OCI-LY7 (cell line): ENCODE results near the gene SUMF2. TPM values are rescaled to one million over a fixed set of nuclear protein-coding genes. Genes with fewer than 3 reads are reported as not detected.
"Not testable (repeated sequence)": the region's sequence is repeated elsewhere in the genome, so short reads cannot be mapped to it uniquely, and the experiment has no call there.

Source experiments
- BruUV-seq: library from RNA; stranded (reverse); fragments of 400-500 nt; replicated peaks from 2 replicates; lab custom pipeline; 2021; lab: Mats Ljungman, UMichigan
- CTCF ChIA-PET: fragments of 300-600 bp; sonication (Branson Sonifier 250); formaldehyde crosslinking; loops from one replicate; lab custom pipeline; 2022; ENCODE audit warnings: antibody characterized with exemption; ENCODE audit not compliant: unreplicated experiment; lab: Charles Lee
- POLR2A ChIA-PET: fragments of 300-600 bp; sonication (Branson Sonifier 250); formaldehyde crosslinking; loops from one replicate; lab custom pipeline; 2022; ENCODE audit warnings: antibody characterized with exemption; lab: Charles Lee
- DNase-seq: peaks from one replicate; pipeline ENCODE4 v3.0.0-alpha.2; 2015; ENCODE audit warnings: low spot score
- H2AFZ ChIP-seq: fragments of 200-600 bp; sonication (generic), shearing (Covaris generic); 2 replicates; pipeline ENCODE4 v1.6.1; 2014; ENCODE audit warnings: mild to moderate bottlenecking, antibody characterized with exemption, low read length, moderate library complexity
- H3K27ac ChIP-seq: fragments of 200-600 bp; sonication (generic); 2 replicates; pipeline ENCODE4 v1.5.1; 2014; ENCODE audit warnings: mixed run types, low read depth, mild to moderate bottlenecking, moderate library complexity, low read length, inconsistent platforms; ENCODE audit not compliant: poor library complexity, severe bottlenecking
- H3K36me3 ChIP-seq: fragments of 200-600 bp; sonication (generic); 2 replicates; pipeline ENCODE4 v1.6.1; 2014; ENCODE audit warnings: mild to moderate bottlenecking, antibody characterized with exemption, low read length, moderate library complexity, mixed read lengths; ENCODE audit not compliant: insufficient read depth
- H3K4me1 ChIP-seq: fragments of 200-600 bp; sonication (generic); 2 replicates; pipeline ENCODE4 v1.5.1; 2014; ENCODE audit warnings: mild to moderate bottlenecking, low read length; ENCODE audit not compliant: insufficient read depth, poor library complexity, severe bottlenecking
- H3K4me2 ChIP-seq: fragments of 200-600 bp; sonication (generic); 2 replicates; pipeline ENCODE4 v1.6.1; 2014; ENCODE audit warnings: mild to moderate bottlenecking, low read length
- H3K4me3 ChIP-seq: fragments of 200-600 bp; sonication (generic); 2 replicates; pipeline ENCODE4 v1.5.1; 2014; ENCODE audit warnings: mild to moderate bottlenecking, low read depth, low read length; ENCODE audit not compliant: poor library complexity, severe bottlenecking
- H3K79me2 ChIP-seq: fragments of 200-600 bp; sonication (generic); 2 replicates; pipeline ENCODE4 v1.6.1; 2016; ENCODE audit warnings: low read depth, mild to moderate bottlenecking, low read length, moderate library complexity, mixed read lengths; ENCODE audit not compliant: insufficient read depth
- H3K9me2 ChIP-seq: fragments of 200-600 bp; sonication (generic); 2 replicates; pipeline ENCODE4 v1.6.1; 2016; ENCODE audit warnings: mild to moderate bottlenecking, low read length, mixed read lengths; ENCODE audit not compliant: insufficient read depth
- H3K9me3 ChIP-seq: fragments of 200-600 bp; sonication (generic); 2 replicates; pipeline ENCODE4 v1.6.1; 2014; ENCODE audit warnings: mild to moderate bottlenecking, mixed run types, low read length, mixed read lengths
- H4K20me1 ChIP-seq: fragments of 200-600 bp; sonication (generic); 2 replicates; pipeline ENCODE4 v1.6.1; 2014; ENCODE audit warnings: mild to moderate bottlenecking, antibody characterized with exemption, low read length, moderate library complexity, mixed read lengths; ENCODE audit not compliant: insufficient read depth
- EZH2phosphoT487 ChIP-seq: fragments of 200-600 bp; sonication (generic); IDR thresholded peaks from 2 replicates; pipeline ENCODE4 v1.6.1; 2018; ENCODE audit warnings: low read depth, borderline replicate concordance, mild to moderate bottlenecking, mixed run types, antibody characterized with exemption, low read length, moderate library complexity, mixed read lengths
- intact Hi-C: fragments of 100-400 bp; cut with micrococcal nuclease; formaldehyde crosslinking; loops from one replicate; pipeline ENCODE4 v1.10.0; 2022; ENCODE audit not compliant: unreplicated experiment
- total RNA-seq, 2 experiments: library from RNA; depleted of rRNA in 1 of 2; stranded (reverse); fragments of >200 nt in 1 of 2; shearing (Covaris generic) in 1 of 2; gene quantifications; 2 replicates each; pipeline ENCODE4 v1.2.3, GENCODE V29; 2014 to 2022
- TF ChIP-seq, protein P1 (sequence below): fragments of 200-600 bp; sonication (generic); conservative IDR thresholded peaks from 2 replicates; pipeline ENCODE4 v1.5.1; 2014; ENCODE audit warnings: mild to moderate bottlenecking, antibody characterized with exemption, low read length, moderate library complexity, mixed read lengths

Gene SUMF2
- total RNA-seq, 2 experiments from 2014 or later, result 60.8 to 107 TPM

DNA sequence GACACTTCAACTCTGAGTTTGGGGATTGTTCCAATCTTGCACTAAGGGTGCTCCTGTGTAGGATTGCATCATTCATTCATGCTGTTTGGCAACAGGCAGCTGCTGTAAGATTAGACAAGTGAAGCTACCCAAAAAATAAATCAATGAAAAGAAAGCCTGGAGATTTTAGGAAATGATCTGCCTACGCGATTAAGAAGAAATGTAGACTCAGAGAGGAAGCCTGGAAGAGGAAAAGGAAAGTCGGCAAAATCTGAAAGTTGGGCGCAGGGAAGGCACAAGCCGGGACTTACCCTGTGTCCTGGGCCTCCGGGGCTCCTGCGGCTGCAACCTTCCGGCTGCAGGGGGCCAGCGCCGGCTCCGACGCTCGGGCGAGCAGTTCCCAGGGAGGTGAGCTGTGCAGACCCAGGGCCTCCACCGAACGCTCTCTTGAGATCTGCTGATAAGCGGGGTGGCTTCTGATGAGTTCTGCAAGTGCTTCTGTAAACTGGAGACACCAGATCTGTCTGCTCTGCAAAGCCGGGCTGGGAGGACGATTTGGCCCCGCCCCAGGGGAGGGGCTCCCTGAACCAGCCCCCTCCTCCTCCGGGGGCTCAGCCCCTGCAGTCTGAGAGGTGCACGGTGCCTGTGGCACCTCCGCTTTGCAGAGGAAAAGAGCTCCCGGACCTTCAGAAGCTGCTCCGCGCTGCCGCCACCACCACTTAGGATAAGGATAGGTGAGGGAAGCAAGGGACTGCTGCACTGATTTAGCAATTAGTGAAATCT lies 30.2 kb upstream of the SUMF2 start:
- intact Hi-C loops, result loop anchor here (1.0 kb wide), 1 partner anchor 17 kb away; the partner anchor contains the start of genes CCT6A and PSPH
- no peaks in the 10 kb centered on the region for H4K20me1 ChIP-seq
- H3K4me3 ChIP-seq, result peak overlapping the region; percentile 71
- no peak for TF ChIP-seq EZH2phosphoT487
- TF ChIP-seq, protein P1, sequence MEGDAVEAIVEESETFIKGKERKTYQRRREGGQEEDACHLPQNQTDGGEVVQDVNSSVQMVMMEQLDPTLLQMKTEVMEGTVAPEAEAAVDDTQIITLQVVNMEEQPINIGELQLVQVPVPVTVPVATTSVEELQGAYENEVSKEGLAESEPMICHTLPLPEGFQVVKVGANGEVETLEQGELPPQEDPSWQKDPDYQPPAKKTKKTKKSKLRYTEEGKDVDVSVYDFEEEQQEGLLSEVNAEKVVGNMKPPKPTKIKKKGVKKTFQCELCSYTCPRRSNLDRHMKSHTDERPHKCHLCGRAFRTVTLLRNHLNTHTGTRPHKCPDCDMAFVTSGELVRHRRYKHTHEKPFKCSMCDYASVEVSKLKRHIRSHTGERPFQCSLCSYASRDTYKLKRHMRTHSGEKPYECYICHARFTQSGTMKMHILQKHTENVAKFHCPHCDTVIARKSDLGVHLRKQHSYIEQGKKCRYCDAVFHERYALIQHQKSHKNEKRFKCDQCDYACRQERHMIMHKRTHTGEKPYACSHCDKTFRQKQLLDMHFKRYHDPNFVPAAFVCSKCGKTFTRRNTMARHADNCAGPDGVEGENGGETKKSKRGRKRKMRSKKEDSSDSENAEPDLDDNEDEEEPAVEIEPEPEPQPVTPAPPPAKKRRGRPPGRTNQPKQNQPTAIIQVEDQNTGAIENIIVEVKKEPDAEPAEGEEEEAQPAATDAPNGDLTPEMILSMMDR, result peak; percentile 51
- no peaks in the 10 kb centered on the region for H3K9me3 ChIP-seq
- H3K4me2 ChIP-seq, result peak overlapping the region; percentile 71
- H3K4me1 ChIP-seq, result peaks cover 10% of the 10 kb centered on the region
- H3K79me2 ChIP-seq, result peaks cover 6% of the 10 kb centered on the region; the same call in 1 of the 2 replicates
- peak; percentile 85 for DNase-seq
- BruUV-seq, result TSS peak; percentile 52
- H3K9me2 ChIP-seq, result no peaks in the 10 kb centered on the region
- peaks cover 34% of the 10 kb centered on the region for H3K36me3 ChIP-seq
- POLR2A ChIA-PET, result interaction anchor here (0.6 to 2.2 kb wide), 4 partner anchors 17 to 44 kb away, joined by 3 to 8 read pairs (median 4); partner anchors contain the start of gene PSPH
- peak overlapping the region; percentile 82 for H2AFZ ChIP-seq
- CTCF ChIA-PET, result interaction anchor here (0.5 kb wide), 1 partner anchor 256 kb away, joined by 3 read pairs; no protein-coding TSS in a partner anchor
- H3K27ac ChIP-seq, result peak overlapping the region; percentile 67

DNA sequence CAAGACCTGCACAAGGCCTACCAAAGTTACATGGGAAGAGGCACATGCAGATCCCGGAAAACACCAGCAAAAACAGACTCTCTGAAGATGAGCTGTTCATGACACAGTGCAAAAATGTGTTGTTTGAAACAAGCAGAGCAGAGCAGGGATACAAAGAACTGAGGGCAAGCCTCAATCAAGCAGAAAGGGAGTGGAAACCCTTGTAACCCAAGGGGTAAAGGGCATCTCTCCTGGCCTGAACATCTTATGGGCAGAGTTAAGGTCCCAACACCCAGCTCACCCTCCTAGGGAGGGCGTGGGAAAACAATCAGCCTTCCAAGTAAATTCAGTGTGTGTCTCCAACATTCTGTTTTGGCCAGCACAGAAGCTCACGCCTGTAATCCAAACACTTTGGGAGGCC lies 23.4 kb upstream of the SUMF2 start:
- H4K20me1 ChIP-seq, result no peaks in the 10 kb centered on the region
- no peak for DNase-seq
- no peak overlapping the region for H3K4me3 ChIP-seq
- ChIA-PET POLR2A (interaction anchor here (0.6 to 1.1 kb wide), 3 partner anchors 10 to 51 kb away, joined by 3 to 7 read pairs (median 5); partner anchors contain the start of genes CCT6A and PSPH), CTCF (no interaction called here)
- intact Hi-C loops, result no loop called here
- H3K9me3 ChIP-seq, result no peaks in the 10 kb centered on the region
- H3K27ac ChIP-seq, result no peak overlapping the region
- no TSS peak for BruUV-seq
- no peaks in the 10 kb centered on the region for H3K9me2 ChIP-seq
- TF ChIP-seq EZH2phosphoT487, result no peak
- TF ChIP-seq, protein P1, result no peak
- H2AFZ ChIP-seq, result no peak overlapping the region
- H3K79me2 ChIP-seq, result no peaks in the 10 kb centered on the region
- no peaks in the 10 kb centered on the region for H3K4me1 ChIP-seq
- H3K36me3 ChIP-seq, result peaks cover 42% of the 10 kb centered on the region
- H3K4me2 ChIP-seq, result no peak overlapping the region

DNA sequence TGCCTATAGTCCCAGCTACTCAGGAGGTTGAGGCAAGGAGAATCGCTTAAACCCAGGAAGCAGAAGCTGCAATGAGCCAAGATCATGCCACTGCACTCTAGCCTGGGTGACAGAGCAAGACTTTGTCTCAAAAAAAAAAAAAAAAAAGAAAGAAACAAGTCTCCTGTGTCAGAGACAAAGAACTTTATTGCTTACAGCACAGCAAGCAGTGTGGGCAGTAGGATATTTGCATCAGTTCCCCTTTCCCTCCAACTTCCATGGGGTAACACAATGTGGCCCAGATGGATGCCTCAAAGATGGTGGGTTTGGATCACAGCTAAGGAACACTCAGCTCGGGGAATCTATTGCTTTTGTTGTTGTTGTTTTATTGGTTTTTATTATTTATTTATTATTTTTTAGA lies 18.3 kb upstream of the SUMF2 start:
- H3K9me2 ChIP-seq, H2AFZ ChIP-seq: not testable (repeated sequence)
- peaks cover 30% of the 10 kb centered on the region for H3K79me2 ChIP-seq

More for the DNA sequence above, 18.3 kb upstream of the SUMF2 start:
- POLR2A ChIA-PET, result interaction anchor here (0.6 kb wide), 1 partner anchor 41 kb away, joined by 3 read pairs; no protein-coding TSS in a partner anchor
- H3K4me1 ChIP-seq, result peaks cover 28% of the 10 kb centered on the region
- H3K4me2 ChIP-seq, intact Hi-C loops, BruUV-seq, H3K27ac ChIP-seq, H3K9me3 ChIP-seq, H3K4me3 ChIP-seq, CTCF ChIA-PET, DNase-seq, H4K20me1 ChIP-seq: not testable (repeated sequence)
- peaks cover 33% of the 10 kb centered on the region for H3K36me3 ChIP-seq
